Measurements from ENCODE around the gene TSC22D1.

Gene TSC22D1

GRCh38 chr13:44422755-44423643, 153.1 kb downstream of the TSC22D1 start:
- DNase-seq, result peak; percentile 36

- no peak for DNase-seq
These were observed 154.1 kb downstream of the TSC22D1 start for GRCh38 chr13:44421853-44422525.

GRCh38 chr13:44420376-44421220, 155.5 kb downstream of the TSC22D1 start:
- no peak for DNase-seq

GRCh38 chr13:44417876-44418275, 158.3 kb downstream of the TSC22D1 start:
- no peak for DNase-seq

GRCh38 chr13:44417446-44417845, 158.7 kb downstream of the TSC22D1 start:
- DNase-seq, result no peak

GRCh38 chr13:44416744-44417143, 159.4 kb downstream of the TSC22D1 start:
- no peak for DNase-seq

- no peak for DNase-seq
These were observed 159.8 kb downstream of the TSC22D1 start for GRCh38 chr13:44416301-44416700.

GRCh38 chr13:44415815-44416214, 160.3 kb downstream of the TSC22D1 start:
- DNase-seq, result no peak

- DNase-seq, result no peak
These were observed 161.4 kb downstream of the TSC22D1 start for GRCh38 chr13:44414716-44415115.

- DNase-seq, result no peak
These were observed 163.0 kb downstream of the TSC22D1 start for GRCh38 chr13:44413095-44413494.

GRCh38 chr13:44412346-44412935, 163.7 kb downstream of the TSC22D1 start:
- no peak for DNase-seq

- DNase-seq, result no peak
These were observed 164.3 kb downstream of the TSC22D1 start for GRCh38 chr13:44411841-44412240.

GRCh38 chr13:44410328-44410859, 165.7 kb downstream of the TSC22D1 start:
- DNase-seq, result no peak

GRCh38 chr13:44409595-44409994, 166.5 kb downstream of the TSC22D1 start:
- DNase-seq, result no peak

- DNase-seq, result no peak
These were observed 168.2 kb downstream of the TSC22D1 start for GRCh38 chr13:44407891-44408290.

- DNase-seq, result no peak
These were observed 168.8 kb downstream of the TSC22D1 start for GRCh38 chr13:44407379-44407778.

GRCh38 chr13:44406617-44407016, 169.5 kb downstream of the TSC22D1 start:
- no peak for DNase-seq

GRCh38 chr13:44404261-44405132, 171.6 kb downstream of the TSC22D1 start:
- peak; percentile 30 for DNase-seq

- no peak for DNase-seq
These were observed 172.6 kb downstream of the TSC22D1 start for GRCh38 chr13:44403461-44404056.

- no peak for DNase-seq
These were observed 173.2 kb downstream of the TSC22D1 start for GRCh38 chr13:44402899-44403445.

GRCh38 chr13:44401577-44401976, 174.6 kb downstream of the TSC22D1 start:
- DNase-seq, result no peak
